Fibroblast of peridontal ligament (primary cell): Measurements from ENCODE around the gene DUSP10.

Source experiments
- DNase-seq: peaks from one replicate; pipeline ENCODE4 v3.0.0-alpha.2; 2010; ENCODE audit errors: extremely low read depth

The DUSP10 gene

GRCh38 chr1:221695301-221695700, 46.6 kb downstream of the DUSP10 start:
- no peak for DNase-seq

GRCh38 chr1:221694109-221694508, 47.8 kb downstream of the DUSP10 start:
- DNase-seq, result no peak

- no peak for DNase-seq
These were observed 48.8 kb downstream of the DUSP10 start for GRCh38 chr1:221693087-221693486.

- no peak for DNase-seq
These were observed 49.2 kb downstream of the DUSP10 start for GRCh38 chr1:221692643-221693042.

- no peak for DNase-seq
These were observed 50.6 kb downstream of the DUSP10 start for GRCh38 chr1:221691261-221691660.

- DNase-seq, result no peak
These were observed 51.0 kb downstream of the DUSP10 start for GRCh38 chr1:221690858-221691257.

GRCh38 chr1:221689138-221689537, 52.8 kb downstream of the DUSP10 start:
- no peak for DNase-seq

GRCh38 chr1:221688488-221688843, 53.4 kb downstream of the DUSP10 start:
- no peak for DNase-seq

GRCh38 chr1:221687836-221688487, 53.9 kb downstream of the DUSP10 start:
- no peak for DNase-seq

GRCh38 chr1:221683681-221684080, 58.2 kb downstream of the DUSP10 start:
- no peak for DNase-seq

GRCh38 chr1:221680085-221680484, 61.8 kb downstream of the DUSP10 start:
- no peak for DNase-seq

GRCh38 chr1:221678014-221678413, 63.9 kb downstream of the DUSP10 start:
- no peak for DNase-seq

GRCh38 chr1:221675880-221676800, 65.7 kb downstream of the DUSP10 start:
- DNase-seq, result no peak

GRCh38 chr1:221672965-221673364, 68.9 kb downstream of the DUSP10 start:
- DNase-seq, result no peak

- peak; percentile 39 for DNase-seq
These were observed 69.6 kb downstream of the DUSP10 start for GRCh38 chr1:221672239-221672645.

GRCh38 chr1:221670081-221670480, 71.8 kb downstream of the DUSP10 start:
- peak; percentile 57 for DNase-seq

- no peak for DNase-seq
These were observed 72.4 kb downstream of the DUSP10 start for GRCh38 chr1:221669441-221669840.

GRCh38 chr1:221667504-221667903, 74.4 kb downstream of the DUSP10 start:
- DNase-seq, result peak; percentile 50

GRCh38 chr1:221664253-221664652, 77.6 kb downstream of the DUSP10 start:
- no peak for DNase-seq

- peak; percentile 35 for DNase-seq
These were observed 78.6 kb downstream of the DUSP10 start for GRCh38 chr1:221663321-221663720.

- DNase-seq, result no peak
These were observed 86.1 kb downstream of the DUSP10 start for GRCh38 chr1:221655766-221656305.
